HG03460 (cell line): ENCODE data around the gene ALG9.
"Not testable (repeated sequence)": the region's sequence is repeated elsewhere in the genome, so short reads cannot be mapped to it uniquely, and the experiment has no call there.

Experiments
- ATAC-seq: cut with Tn5 transposase; IDR thresholded peaks from one replicate; pipeline ENCODE4 v1.9.1; 2021; ENCODE audit not compliant: unreplicated experiment

The ALG9 gene

GRCh38 chr11:111885053-111885452 is 13.7 kb upstream of the ALG9 start:
- not testable (repeated sequence) for ATAC-seq

DNA sequence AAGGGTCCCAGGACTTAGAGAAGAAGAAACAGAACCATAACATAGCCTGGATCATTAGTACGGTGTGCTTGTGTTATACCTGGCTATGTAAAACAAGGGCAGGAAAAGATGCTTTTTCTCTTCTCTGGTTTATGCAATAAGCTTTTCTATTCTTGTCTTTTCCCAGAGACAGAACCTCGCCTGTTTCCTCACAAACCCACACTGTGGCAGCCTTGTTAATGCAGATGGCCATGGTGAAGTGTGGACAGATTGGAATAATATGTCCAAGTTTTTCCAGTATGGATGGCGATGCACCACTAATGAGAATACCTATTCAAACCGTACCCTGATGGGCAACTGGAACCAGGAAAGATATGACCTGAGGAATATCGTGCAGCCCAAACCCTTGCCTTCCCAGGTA is 10.8 kb upstream of the ALG9 start:
- ATAC-seq: no peak

DNA sequence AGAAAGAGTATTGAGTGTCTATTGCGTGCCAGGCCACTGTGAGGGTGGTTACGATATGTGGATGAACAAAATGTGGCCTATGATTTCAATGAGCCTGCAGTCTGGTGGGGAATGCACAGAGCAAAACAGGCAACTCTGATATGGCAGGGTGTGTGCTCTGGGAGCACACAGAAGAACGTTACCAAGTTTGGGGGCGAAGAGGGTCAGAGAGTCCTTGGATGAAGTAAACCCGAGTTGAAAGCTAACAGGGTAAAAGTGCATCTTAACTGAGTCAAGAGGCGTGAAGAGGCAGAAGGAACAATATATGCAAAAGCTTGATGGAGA is 8.2 kb upstream of the ALG9 start:
- ATAC-seq: no peak

DNA sequence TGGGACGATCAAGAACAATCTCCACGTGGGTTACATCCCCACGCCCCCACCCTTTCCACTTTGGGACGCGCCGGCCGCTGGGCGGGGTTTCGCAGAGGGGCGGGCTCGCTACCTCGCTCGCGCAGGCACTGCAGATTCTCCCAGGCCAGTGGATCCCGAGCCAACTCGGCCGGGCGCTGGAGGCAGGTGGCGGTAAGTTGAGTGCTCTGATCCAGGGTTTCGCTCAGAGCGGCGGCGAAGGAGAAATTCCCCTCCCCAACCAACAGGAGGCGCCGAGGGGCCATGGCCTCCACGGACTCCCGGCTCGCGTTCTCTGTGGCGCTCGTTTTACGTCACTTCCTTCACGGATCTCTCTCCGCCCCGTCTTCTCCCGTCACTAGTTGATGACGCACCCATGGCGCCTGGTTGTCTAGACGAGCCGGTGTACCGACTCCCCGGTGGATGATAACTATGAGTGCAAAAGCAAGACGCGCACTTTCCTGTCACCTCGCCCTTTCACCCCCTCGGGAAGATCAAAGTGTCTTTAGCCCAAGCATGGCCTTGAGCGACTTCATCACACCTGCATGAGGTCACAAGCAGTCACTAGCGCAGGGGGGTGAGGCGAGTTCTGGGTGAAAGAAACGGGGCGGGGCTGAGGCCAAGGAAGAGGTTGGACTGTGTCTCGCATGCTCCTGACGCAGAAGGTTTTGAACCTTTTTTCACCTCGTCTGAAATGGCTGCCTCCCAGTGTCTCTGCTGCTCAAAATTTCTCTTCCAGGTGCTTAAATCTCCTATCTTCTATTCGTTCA is 7.7 kb upstream of the ALG9 start, which contains the start of the genes CFAP68 and FDXACB1:
TSS of gene CFAP68 (plus strand) at position 693 of the 788 bp plus-strand sequence. CDS start at position 713, 20 bp downstream.
TSS of gene FDXACB1 (minus strand) at position 317 of the 788 bp plus-strand sequence. CDS start at position 284, 33 bp downstream.
- peak; percentile 93 for ATAC-seq

DNA sequence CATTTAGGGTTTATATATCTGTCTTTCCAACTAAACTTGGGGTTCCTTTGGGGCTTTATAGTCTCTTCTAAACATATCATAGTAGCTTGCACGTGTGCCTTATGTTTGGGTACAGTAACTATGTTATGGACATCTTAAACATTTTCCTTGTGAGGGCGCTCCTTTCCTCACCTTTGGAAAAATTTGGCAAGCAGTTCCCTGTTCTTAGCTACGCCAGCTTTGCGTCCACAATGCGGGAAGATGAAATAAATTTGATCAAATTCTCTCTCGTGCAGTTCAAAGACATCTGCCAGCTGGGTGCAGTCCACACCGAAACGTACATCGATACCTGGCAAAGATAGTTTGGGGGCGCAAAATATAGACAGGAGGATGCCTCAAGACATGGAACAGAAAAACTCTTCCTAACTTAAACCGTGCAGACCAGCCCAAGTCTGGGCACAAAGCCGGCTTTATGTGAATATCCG is 7.0 kb upstream of the ALG9 start:
- peak; percentile 1 for ATAC-seq

GRCh38 chr11:111871693-111872161 is 346 bp upstream of the ALG9 start:
- no peak for ATAC-seq

DNA sequence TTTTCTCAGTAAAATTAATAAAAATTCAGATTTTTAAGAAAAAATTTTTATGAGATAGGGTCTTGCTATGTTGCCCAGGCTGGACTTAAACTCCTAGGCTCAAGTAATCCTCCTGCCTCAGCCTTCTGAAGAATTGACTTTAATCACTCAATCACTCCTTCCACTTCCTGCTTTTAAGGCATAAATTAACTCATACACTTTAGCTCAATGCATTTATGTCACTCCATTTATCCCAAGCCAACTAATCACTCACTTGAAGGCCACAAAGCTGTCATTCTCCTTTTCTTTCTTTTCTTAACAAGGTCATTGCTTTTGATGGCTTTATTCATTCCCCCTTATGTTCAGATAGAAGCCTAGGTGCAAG is 877 bp downstream of the ALG9 start:
- peak; percentile 11 for ATAC-seq

DNA sequence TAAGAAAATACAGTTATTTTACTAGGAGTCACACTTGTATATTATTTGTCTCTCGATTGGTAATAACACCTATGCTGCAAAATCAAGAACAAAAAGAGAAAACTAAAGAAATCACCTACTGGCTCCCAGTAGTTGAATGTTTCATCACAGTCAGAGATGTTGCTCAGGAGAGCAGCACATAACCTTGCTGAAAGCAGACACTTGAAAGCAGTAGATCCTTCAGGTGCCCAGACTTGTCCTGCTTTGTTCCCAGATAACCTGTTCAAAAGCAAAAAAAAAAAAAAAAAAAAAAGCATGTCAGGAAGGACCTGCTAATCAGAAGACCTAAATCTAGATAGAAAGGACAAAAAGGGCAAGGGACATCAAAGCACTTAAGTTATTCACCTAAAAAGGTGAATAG is 1.3 kb downstream of the ALG9 start:
- ATAC-seq: no peak

GRCh38 chr11:111860257-111860656 is 11.1 kb downstream of the ALG9 start:
- ATAC-seq: no peak

DNA sequence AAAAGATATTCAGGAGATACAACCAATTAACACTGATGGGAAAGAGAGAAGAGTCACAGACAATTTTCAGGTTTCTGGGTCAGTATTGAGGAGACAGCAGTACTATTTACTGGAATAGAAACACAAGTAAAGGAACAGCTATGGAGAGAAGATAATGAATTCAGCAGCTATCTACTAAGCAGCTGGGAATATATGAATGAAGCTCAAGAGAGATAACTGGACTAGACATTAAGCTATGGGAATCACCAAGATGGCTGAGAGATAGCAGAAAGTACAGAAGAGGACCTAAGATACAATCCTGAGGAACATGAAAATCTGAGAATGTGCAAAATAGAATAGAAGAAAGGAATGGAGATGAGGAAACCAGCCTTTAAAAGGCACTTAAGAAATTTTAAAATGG is 15.9 kb downstream of the ALG9 start:
- ATAC-seq: no peak

- ATAC-seq: no peak
Observed at GRCh38 chr11:111852103-111852502, 19.3 kb downstream of the ALG9 start.

DNA sequence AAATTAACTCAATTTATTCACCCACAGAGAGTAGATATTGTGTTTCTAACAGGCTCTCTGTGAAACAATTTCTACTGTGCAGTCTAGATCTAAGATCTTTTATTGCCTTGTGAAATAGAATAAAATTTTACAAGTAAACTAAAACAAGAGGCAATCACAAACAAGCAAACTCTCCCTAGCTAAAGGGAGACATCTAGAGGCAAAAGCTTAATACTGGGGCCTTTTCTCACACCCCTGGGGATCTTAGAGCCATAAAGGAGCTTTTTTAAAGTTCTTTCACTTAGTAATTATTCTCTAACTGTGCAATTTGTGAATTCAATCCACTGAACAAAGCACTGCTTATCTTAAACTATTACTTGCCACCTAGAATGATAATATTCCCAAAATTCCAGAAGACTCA is 19.7 kb downstream of the ALG9 start:
- ATAC-seq: no peak

- ATAC-seq: no peak
Observed at GRCh38 chr11:111851067-111851466, 20.3 kb downstream of the ALG9 start.

DNA sequence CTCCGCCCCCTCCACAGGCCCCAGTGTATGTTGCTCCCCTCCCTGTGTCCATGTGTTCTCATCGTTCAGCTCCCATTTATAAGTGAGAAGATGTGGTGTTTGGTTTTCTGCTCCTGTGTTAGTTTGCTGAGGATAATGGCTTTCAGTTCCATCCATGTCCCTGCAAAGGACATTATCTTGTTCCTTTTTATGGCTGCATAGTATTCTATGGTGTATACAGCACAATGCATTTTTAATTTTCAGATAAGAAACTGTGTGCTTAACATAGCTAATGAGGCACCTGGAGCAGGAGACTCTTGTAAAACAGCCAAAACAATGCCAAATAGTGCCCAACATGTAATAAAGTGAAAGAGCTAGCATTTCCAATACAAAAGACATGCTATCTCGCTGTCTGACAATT is 21.8 kb downstream of the ALG9 start:
- ATAC-seq: no peak

DNA sequence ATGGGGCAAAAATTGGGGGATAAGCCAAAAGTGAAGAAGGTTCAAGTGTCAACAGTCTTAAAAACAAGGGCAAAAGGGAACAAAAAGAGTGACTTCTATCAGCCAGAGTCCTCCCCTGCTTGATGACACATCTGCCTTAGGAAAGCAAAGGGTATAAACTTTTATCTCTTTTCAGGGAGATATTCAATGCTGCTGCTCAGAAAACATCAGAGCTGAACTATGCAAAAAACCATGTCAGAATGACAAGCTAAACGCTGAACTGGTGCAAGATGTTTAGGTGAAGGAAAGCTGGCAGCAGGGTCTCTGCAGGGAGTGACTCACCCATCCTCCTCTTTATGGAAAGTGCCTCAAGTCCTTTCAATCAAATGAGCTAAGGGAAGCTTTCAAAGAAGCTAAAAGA is 24.7 kb downstream of the ALG9 start:
- no peak for ATAC-seq

GRCh38 chr11:111846063-111846462 is 25.3 kb downstream of the ALG9 start:
- ATAC-seq: no peak

- no peak for ATAC-seq
Observed at GRCh38 chr11:111845276-111846028, 25.9 kb downstream of the ALG9 start.

- no peak for ATAC-seq
Observed at GRCh38 chr11:111843661-111844060, 27.7 kb downstream of the ALG9 start.

- peak; percentile 41 for ATAC-seq
Observed at GRCh38 chr11:111841370-111842053, 29.9 kb downstream of the ALG9 start.

- no peak for ATAC-seq
Observed at GRCh38 chr11:111840143-111840542, 31.2 kb downstream of the ALG9 start.

GRCh38 chr11:111838054-111838453 is 33.3 kb downstream of the ALG9 start:
- no peak for ATAC-seq
